SH-SY5Y (cell line): Measurements from ENCODE around the gene SLC52A1.

Experiments
- GATA2 ChIP-seq: IDR thresholded peaks from 2 replicates; pipeline ENCODE4 v1.6.1; 2011; ENCODE audit warnings: mild to moderate bottlenecking, low read depth, low read length
- GATA3 ChIP-seq: IDR thresholded peaks from 2 replicates; pipeline ENCODE4 v1.6.1; 2011; ENCODE audit warnings: low read depth, mild to moderate bottlenecking, low read length, moderate library complexity

The SLC52A1 gene

DNA sequence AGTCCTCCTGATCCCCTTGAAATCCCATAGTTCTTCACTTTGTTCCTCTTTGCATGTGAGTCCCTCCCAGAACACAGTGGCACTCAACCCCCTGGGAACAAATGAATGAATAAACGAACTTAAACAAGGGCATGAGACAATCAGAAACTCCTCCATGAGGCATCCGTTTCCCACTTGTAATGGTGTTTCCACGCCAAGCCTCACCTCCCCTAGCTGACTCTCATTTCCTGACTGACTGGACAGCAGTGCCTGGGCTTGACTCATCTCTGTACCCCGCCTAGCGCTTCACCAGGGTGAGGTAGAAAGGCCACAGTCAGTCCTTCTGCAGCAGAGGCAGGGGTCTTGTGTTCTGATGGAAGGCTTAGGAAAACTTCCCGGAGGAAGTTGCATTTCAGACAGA, 23.3 kb downstream of the SLC52A1 start:
- no peak for TF ChIP-seq GATA3
- TF ChIP-seq GATA2: no peak

DNA sequence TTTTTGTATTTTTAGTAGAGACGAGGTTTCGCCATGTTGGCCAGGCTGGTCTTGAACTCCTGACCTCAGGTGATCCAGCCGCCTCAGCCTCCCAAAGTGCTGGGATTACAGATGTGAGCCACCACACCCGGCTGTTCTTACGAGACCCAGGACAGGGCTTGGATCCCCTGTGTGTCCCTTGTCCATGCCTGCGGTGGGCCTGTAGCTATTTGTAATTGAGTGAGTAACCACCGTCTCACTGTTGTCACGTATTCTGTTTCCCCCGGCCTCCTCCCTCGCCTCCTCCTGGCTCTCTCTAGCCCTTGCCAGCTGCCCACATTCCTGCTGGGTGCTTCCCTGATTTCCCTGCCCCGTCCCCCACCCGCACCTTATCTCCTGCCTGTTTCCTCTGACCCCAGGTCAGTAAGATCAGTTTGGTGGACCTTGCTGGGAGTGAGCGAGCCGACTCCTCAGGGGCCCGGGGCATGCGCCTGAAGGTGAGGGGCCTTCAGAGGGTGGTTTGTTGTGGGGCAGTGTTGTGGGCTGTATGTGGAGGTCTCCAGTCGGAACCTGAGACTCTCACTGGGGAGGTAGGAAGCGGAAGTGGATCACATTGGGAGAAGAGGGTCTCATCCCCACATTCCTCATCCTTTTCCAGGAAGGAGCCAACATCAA, 31.9 kb downstream of the SLC52A1 start:
- no peak for TF ChIP-seq GATA3
- no peak for TF ChIP-seq GATA2

DNA sequence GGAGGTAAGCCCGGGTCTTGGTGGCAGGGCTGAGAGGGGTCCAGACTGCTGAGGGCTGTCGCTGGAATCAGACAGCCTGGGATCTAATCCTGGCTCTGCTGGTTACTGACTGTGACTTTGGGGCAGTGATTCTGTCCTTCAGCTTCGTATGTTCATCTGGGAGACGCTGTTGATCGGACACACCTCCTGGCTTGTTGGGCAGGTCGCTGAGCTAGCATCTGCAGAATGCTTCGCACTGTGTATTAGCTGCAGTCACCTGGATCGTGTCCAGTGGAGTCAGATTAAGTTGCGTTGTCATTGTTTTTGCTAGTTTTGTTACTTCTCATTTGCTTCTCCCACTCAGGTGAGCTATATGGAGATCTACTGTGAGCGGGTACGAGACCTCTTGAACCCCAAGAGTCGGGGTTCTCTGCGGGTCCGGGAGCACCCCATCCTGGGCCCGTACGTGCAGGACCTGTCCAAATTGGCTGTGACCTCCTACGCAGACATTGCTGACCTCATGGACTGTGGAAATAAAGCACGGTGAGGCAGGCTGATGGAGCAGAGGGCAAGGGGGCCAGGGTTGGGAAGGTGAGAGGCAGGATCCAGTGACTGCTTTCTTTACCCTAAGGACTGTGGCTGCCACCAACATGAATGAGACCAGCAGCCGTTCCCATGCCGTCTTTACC, 33.0 kb downstream of the SLC52A1 start:
- TF ChIP-seq GATA2: no peak
- TF ChIP-seq GATA3: no peak

DNA sequence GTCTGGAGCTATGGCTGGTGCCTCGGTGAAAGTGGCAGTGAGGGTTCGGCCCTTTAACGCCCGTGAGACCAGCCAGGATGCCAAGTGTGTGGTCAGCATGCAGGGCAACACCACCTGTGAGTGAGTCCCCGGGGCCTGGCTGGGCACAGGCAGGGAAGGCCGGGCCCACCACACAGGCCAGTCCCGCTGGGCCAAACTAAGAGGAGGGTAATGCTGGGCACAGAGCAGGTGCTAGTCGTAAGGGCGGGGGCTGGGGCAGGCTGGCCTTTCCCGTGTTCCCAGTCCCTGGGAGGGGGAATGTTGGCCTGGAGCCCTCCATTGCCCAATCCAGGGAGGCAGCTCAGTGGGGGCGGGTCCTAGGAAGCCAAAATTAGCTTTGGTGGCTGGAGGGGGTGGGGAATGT, 35.0 kb downstream of the SLC52A1 start:
- TF ChIP-seq GATA2 (no peak), GATA3 (no peak)

DNA sequence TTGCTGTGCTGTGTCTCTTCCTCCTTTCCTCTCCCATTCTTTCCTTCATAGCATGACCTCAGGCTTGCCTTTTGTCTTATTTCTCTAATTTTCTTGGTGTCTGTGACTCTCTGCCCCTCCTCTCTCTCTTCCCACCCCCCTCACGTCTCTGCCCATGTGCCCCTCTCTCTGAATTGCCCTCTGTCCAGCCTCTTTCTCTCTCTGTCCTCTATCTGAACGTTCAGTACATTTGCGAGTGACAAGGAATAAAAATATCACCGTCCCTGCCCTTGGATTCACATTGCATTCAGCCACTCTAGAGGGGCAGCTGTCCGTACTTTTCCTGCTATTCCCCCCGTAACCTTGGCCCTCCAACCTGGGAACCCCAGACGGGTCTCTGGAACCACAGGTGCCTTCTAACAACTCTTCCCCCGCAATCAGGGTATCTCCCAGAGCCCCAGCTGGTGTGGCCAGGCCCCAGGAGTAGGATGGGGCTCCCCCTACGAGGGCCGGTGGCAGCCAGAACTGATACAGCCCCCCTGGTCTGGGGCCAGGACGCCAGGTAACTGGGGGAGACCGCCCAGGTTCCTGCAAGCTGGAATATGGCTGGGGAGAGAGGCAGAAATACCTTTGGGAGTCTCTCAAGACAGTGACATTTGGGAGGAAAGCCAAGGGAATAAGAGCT, 35.7 kb downstream of the SLC52A1 start:
- no peak for TF ChIP-seq GATA2
- TF ChIP-seq GATA3: no peak

DNA sequence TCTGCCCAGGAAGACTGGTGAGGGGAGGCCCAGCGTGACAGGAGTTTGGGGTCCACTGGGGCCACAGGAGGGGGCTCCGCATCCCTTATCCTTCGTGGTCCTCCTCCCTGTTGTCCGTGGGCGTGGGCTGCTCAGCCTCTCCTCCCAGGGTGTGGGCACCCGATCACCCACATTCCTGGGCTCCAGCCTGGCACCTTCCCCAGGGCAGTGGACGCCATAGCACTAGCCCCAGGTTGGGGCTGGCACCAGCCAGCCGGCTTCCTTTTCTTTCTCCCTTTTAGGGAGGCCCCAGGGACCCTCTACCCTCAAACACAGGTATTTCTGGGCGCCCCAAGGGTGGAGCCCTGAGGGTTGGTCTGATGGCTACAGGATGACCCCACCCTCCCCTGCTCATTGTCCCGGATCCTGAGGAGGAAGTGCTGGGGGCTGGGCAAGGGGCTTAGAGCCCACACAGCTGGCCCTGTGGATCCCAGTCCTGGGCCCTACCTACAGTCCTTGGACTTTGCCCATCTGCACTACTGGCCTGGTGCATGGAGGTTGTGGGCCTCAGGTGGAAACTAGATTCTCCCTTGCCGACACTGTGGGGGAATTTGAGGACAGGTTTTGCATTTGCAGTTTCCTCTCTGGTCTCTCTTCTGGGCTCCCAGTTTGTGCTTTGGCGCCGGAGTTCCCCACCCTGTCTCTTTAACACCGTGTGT, 36.3 kb downstream of the SLC52A1 start:
- no peak for TF ChIP-seq GATA3
- TF ChIP-seq GATA2: no peak

DNA sequence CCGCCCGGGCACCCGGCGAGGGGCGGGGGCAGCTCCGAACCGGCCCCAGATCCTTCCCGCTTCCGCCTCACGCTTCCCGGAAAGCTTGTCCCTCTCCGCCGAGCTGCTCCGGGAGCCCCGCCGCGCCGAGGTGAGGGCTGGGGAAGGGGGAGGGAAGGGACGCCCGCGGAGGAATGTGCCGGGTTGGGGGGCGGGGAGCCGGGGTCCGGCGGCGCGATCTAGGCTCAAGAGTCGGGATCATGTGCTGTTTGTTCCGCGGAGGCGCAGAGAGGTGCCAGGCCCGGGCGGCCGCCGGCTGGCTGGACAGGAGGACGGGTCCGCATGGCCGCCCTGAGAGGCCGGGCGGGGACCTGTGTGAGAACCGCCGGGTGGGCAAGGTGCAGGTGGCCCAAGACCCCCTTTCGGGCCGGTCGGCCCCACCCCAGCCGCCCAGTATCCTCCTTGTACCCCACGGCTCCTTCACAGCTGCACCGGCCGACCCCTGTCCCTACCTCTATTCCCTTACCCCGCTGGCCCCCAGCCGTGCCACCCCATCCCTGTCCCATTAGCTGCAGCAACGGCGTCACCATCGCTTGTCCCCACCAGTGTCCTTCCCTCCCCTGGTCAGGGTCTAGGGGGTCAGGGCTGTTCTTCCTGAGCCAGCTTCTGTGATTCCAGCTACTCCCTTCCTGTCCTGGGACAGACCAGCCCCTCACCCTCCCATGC, 37.0 kb downstream of the SLC52A1 start:
- TF ChIP-seq GATA2: no peak
- TF ChIP-seq GATA3: no peak

DNA sequence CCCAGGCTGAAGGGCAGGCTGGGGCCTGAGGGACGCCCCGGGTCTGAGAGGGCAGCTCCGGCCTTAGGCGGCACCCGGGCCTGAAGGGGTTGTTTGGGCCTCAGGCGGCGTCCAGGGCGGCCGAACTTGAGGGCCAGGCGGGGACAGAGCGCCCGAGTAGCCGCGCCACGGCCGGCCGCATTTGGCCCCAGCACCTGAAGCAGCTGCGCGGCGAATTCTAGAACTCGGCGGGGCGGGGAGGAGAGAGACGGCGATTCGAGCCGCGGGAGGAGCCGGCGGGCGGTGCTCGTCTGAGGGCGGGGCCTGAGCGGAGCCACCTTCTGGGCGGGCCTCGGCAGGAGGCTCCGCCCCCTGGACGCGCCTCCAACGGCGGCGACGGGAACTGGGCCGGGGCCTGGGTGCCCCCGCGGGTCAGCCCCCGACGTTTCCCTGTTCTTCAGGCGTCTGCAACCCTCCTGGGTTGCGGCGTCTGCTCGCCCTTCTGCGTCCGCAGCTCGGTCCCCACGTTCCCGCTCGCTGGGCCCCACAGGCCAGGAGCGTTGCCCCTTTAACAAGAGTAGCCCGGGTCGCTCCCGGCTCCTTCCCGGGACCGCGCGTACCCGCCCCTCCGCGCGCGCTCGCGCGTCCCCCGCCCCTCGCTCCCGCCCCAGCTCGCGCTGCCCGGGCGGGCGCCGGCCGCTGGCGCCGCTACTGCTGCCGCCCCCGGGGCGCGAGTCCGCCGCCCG, 37.8 kb downstream of the SLC52A1 start, which contains the start of the genes INCA1 and KIF1C:
TSS of gene INCA1 (minus strand) at position 221 of the 725 bp plus-strand sequence. CDS start 3,085 bp downstream, outside the sequence.
TSS of gene KIF1C (plus strand) at position 649 of the 725 bp plus-strand sequence. CDS start 2,297 bp downstream, outside the sequence.
- TF ChIP-seq GATA3: no peak
- TF ChIP-seq GATA2: no peak

DNA sequence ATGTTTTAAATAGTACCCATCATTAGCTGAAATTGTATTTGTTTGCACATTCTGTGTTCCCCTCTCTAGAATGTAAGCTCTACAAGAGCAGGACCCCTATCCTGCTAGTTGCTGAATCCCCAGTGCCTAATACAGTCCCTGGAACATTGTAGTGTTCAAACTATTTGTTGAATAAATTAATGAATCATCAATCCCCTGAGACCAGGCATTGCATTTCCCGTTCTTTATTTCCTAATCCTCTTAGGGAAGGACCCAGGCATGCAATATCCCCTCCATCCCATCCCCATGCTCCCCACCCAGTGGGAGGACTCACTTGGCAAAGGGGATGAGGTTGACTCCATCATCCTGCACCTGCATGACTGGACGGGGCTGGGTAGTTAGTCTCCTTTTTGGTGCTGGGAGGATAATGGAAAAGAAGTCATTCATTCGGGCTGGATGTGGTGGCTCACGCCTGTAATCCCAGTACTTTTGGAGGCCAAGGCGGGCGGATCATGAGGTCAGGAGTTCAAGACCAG, 41.1 kb downstream of the SLC52A1 start:
- no peak for TF ChIP-seq GATA3
- TF ChIP-seq GATA2: no peak

DNA sequence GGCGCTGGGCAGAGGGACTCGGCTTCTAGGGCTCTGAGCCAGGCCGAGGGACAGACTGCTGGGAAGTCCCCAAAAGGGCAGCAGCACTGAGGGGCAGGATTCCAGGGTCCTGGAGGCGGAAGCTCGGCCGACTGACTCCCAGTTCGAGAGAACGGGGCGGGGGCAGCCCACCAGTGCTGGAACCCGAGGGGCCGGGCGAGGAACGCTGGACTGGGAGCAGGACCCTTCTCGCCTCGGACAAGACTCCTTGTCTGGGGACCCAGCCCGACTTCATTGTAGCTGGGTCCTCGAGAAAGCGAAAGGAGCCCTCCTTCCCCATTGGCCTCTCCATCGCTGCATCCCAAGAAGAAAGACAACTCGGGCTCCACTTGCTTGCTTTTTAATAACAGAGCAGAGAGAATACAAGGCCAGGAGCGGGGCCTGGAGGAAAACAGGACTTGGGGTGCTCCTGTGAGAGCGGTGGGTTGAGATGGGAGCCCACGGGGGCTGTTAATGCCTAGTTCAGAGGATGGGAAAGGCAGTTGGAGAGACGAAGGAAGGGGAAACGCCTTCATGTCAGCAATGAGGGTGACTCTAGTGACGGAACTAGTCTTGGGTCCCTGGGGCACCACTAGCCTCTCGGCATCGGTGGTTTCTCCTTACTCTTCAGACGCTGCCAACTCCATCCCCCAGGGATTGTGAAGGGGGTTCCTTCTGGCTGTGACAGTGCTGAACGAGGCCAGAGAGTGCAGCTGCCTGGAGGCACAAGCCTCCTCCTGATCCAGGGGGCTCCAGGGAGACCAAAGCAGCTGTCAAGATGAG, 47.3 kb downstream of the SLC52A1 start:
- TF ChIP-seq GATA2 (no peak), GATA3 (no peak)

DNA sequence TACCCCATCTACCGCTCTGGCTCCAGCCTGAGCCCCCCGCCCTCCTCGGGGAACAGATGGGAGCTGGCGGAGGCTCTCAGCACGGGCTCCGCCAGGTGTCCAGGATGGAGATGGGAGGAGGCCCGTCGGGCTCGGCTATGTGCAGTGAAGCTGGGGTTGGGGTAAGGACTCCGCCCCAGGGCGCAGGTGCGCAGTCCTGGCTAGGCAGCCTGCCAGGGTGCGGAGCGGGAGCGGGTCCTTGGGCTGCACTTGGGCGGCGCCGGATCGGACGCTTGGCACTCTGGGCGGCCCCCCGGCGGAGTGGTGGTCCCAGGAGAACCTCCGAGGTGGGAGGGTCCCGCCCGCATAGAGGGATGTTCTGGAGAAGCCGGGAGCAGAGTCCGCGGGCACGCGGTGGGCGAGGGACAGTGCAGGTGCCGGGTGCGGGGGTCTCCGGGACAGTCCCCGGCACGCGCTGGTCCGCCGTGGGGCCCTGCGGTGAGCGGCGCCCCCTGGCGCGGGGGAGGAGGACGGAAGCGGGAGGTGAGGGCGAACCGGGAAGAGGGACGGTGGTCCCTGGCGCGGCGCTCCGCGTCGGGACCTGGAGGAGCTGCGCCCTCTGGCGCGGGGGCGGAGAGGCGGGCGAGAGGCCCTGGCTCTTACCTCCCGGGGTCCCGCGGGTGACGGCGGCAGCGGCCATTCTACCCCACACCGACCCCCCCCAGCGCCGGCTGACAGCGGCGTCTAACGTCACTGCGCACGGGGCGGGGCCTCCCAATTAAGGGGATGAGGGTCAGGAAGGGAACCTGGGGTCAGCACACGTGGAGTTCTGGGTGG, 48.1 kb downstream of the SLC52A1 start, which contains the start of gene CAMTA2:
TSS of gene CAMTA2 (minus strand) at position 725 of the 816 bp plus-strand sequence. CDS start 1,453 bp downstream, outside the sequence.
- TF ChIP-seq GATA2 (no peak), GATA3 (no peak)
